GM12878 (cell line): ENCODE measurements around the gene SGMS1.

Experiments used
- BMI1 ChIP-seq: fragments of 450-650 bp; IDR thresholded peaks from 2 replicates; pipeline ENCODE4 v1.6.1; 2016; ENCODE audit warnings: mild to moderate bottlenecking, moderate library complexity, borderline replicate concordance
- CHD1 ChIP-seq: IDR thresholded peaks from 2 replicates; pipeline ENCODE4 v1.6.1; 2012; ENCODE audit warnings: low read depth, low read length, improper control_type of control experiment
- CTCF ChIP-seq, 3 experiments: IDR thresholded peaks in 2 of 3; conservative IDR thresholded peaks in 1 of 3; 2 replicates each; pipeline ENCODE4 v1.5.1; 2011; ENCODE audit warnings: low read depth in 3 of 3, low read length in 3 of 3, mild to moderate bottlenecking in 3 of 3, control low read depth in 2 of 3, moderate library complexity in 2 of 3, inconsistent platforms in 1 of 3, mixed read lengths in 1 of 3; ENCODE audit not compliant: control insufficient read depth in 2 of 3, insufficient read depth in 1 of 3; ENCODE audit errors: extremely low read depth in 1 of 3
- ESRRA ChIP-seq: IDR thresholded peaks from 2 replicates; pipeline ENCODE4 v1.6.1; 2012; ENCODE audit warnings: mild to moderate bottlenecking, low read length, improper control_type of control experiment
- GABPA ChIP-seq: IDR thresholded peaks from 2 replicates; pipeline ENCODE4 v1.6.1; 2014; ENCODE audit warnings: antibody characterized with exemption, low read depth, mild to moderate bottlenecking, inconsistent platforms
- POLR2AphosphoS5 ChIP-seq: IDR thresholded peaks from 2 replicates; pipeline ENCODE4 v1.6.1; 2011; ENCODE audit warnings: mild to moderate bottlenecking, low read length, inconsistent platforms
- REST ChIP-seq: IDR thresholded peaks from 2 replicates; pipeline ENCODE4 v1.6.1; 2012; ENCODE audit warnings: mild to moderate bottlenecking, low read depth, low read length
- SREBF2 ChIP-seq: IDR thresholded peaks from 2 replicates; pipeline ENCODE4 v1.6.1; 2012; ENCODE audit warnings: mild to moderate bottlenecking, low read length
- SUZ12 ChIP-seq: fragments of 200-600 bp; sonication (generic); IDR thresholded peaks from one replicate; pipeline ENCODE4 v1.6.1; 2018; ENCODE audit warnings: antibody characterized with exemption, mild to moderate bottlenecking; ENCODE audit not compliant: unreplicated experiment

- TF ChIP-seq SREBF2, result no peak
- TF ChIP-seq CTCF (IDR thresholded peaks at IDR 0.05 in 2 of 3, conservative IDR thresholded peaks at IDR 0.05 in 1 of 3; ENCODE audit: control insufficient read depth in 2 of 3, extremely low read depth in 1 of 3, insufficient read depth in 1 of 3, low read depth in 3 of 3, low read length in 3 of 3), result no peak
- no peak for TF ChIP-seq SUZ12
- TF ChIP-seq GABPA, result no peak
- TF ChIP-seq BMI1, result no peak
- no peak for TF ChIP-seq CHD1
- no peak for TF ChIP-seq POLR2AphosphoS5
- TF ChIP-seq ESRRA, result no peak
- TF ChIP-seq REST, result no peak
These were observed 330.0 kb downstream of the SGMS1 start for GRCh38 chr10:50293513-50294313.
